H1 (cell line): ENCODE data around the gene TIMM8A. TPM values are rescaled to one million over a fixed set of nuclear protein-coding genes. Genes with fewer than 3 reads are reported as not detected.

Experiments used
- SIN3A ChIP-seq, 2 experiments: IDR thresholded peaks in 1 of 2; conservative IDR thresholded peaks in 1 of 2; 2 replicates each; pipeline ENCODE4 v1.6.1; 2011 to 2012; ENCODE audit warnings: low read length in 2 of 2, improper control_type of control experiment in 1 of 2, low read depth in 1 of 2, mild to moderate bottlenecking in 1 of 2
- polyA plus RNA-seq, 7 experiments: library from polyadenylated mRNA; depleted of rRNA in 3 of 7; stranded (reverse) in 5 of 7; unstranded in 2 of 7; fragments of >200 nt in 5 of 7; fragments of 200-250 nt in 2 of 7; gene quantifications; 1 replicate in 5 of 7; 2 replicates in 1 of 7; 4 replicates in 1 of 7; pipeline versions ENCODE4 v1.2.1 to v1.2.3, GENCODE V29; 2011 to 2013; ENCODE audit warnings: missing spikeins in 2 of 7, mixed read lengths in 2 of 7
- total RNA-seq: library from RNA; stranded (reverse); fragmentation: NEBNext Ultra II Directional; extraction: Animal tissue kit (Norgen Biotek cat#: 25700); gene quantifications from 2 replicates; pipeline ENCODE4 v1.2.1, GENCODE V29; 2021

The TIMM8A gene
- total and polyA plus RNA-seq, 2 of the 8 experiments (the other 6 are each of a cell fraction or from before 2014, with no cell fraction given): 16.1 to 38.1 TPM

GRCh38 chrX:101385795-101386541, 37.4 kb upstream of the TIMM8A start, which contains the start of gene BTK (continued):
- no peak for TF ChIP-seq SIN3A (conservative IDR thresholded peaks at IDR 0.05 in 1 of 2, IDR thresholded peaks at IDR 0.05 in 1 of 2; ENCODE audit: low read depth in 1 of 2, low read length in 2 of 2)
- TF ChIP-seq, all 59 proteins: peak for 0
